HCT116 (cell line): Measurements from ENCODE around the gene BAX. TPM values are rescaled to one million over a fixed set of nuclear protein-coding genes. Genes with fewer than 3 reads are reported as not detected.

Source experiments
- ATAC-seq: fragments of 200-7000 bp; cut with Tn5 transposase; 2 replicates; pipeline ENCODE4 v1.9.1; 2020; ENCODE audit warnings: mild to moderate bottlenecking, moderate library complexity
- BruUV-seq: library from RNA; stranded (reverse); fragments of 400-500 nt; replicated peaks from 2 replicates; lab custom pipeline; 2021; lab: Mats Ljungman, UMichigan
- CTCF ChIA-PET: fragments of 300-600 bp; sonication (Branson Sonifier 250); formaldehyde crosslinking; loops from one replicate; lab custom pipeline; 2021; ENCODE audit warnings: antibody characterized with exemption; lab: Charles Lee
- POLR2A ChIA-PET: fragments of 300-600, 350-600 bp; sonication (Branson Sonifier 250); formaldehyde crosslinking; loops from one replicate; lab custom pipeline; 2021; ENCODE audit warnings: antibody characterized with exemption; lab: Charles Lee
- RAD21 ChIA-PET, 2 experiments: fragments of 300-600 bp; sonication (Branson Sonifier 250); formaldehyde crosslinking; loops; one replicate each; lab custom pipeline; 2023; ENCODE audit warnings: low total read pairs in 2 of 2; ENCODE audit not compliant: uncharacterized antibody in 2 of 2, unreplicated experiment in 2 of 2, low non-redundant PET in 1 of 2; lab: Charles Lee
- DNase-seq: peaks from one replicate; pipeline ENCODE4 v3.0.0-alpha.2; 2010; ENCODE audit warnings: low read depth, low spot score
- H2AFZ ChIP-seq: fragments of 200-600 bp; shearing (Covaris generic), sonication (generic); 2 replicates; pipeline ENCODE4 v1.6.1; 2017; ENCODE audit warnings: low read depth, mixed run types, mixed read lengths, antibody characterized with exemption, low read length; ENCODE audit not compliant: poor library complexity, severe bottlenecking
- H3K27ac ChIP-seq: 2 replicates; pipeline ENCODE4 v1.5.1; 2012; ENCODE audit warnings: low read depth, low read length
- H3K27me3 ChIP-seq: fragments of 200-600 bp; sonication (generic); 2 replicates; pipeline ENCODE4 v1.6.1; 2016; ENCODE audit warnings: mixed run types, low read length, mixed read lengths; ENCODE audit not compliant: insufficient read depth
- H3K36me3 ChIP-seq, 2 experiments: fragments of 200-500 bp in 1 of 2; fragments of 200-600 bp in 1 of 2; sonication (Bioruptor generic) in 1 of 2; sonication (generic) in 1 of 2; 2 replicates each; pipeline versions ENCODE4 v1.5.1 to v1.6.1; 2014 to 2016; ENCODE audit warnings: low read length in 2 of 2, inconsistent platforms in 1 of 2, mixed read lengths in 1 of 2, mixed run types in 1 of 2; ENCODE audit not compliant: insufficient read depth in 2 of 2, control insufficient read depth in 1 of 2
- H3K4me1 ChIP-seq, 2 experiments: fragments of 200-600 bp in 1 of 2; sonication (generic) in 1 of 2; 2 replicates each; pipeline versions ENCODE4 v1.5.1 to v1.6.1; 2012 to 2017; ENCODE audit warnings: low read length in 2 of 2, inconsistent platforms in 1 of 2, mild to moderate bottlenecking in 1 of 2, mixed read lengths in 1 of 2, mixed run types in 1 of 2, moderate library complexity in 1 of 2; ENCODE audit not compliant: insufficient read depth in 2 of 2, control insufficient read depth in 1 of 2
- H3K4me2 ChIP-seq: fragments of 200-600 bp; sonication (generic); 2 replicates; pipeline ENCODE4 v1.6.1; 2017; ENCODE audit warnings: mixed run types, low read length, mixed read lengths
- H3K4me3 ChIP-seq, 2 experiments: fragments of 200-600 bp in 1 of 2; sonication (generic) in 1 of 2; replicated peaks in 1 of 2; 2 replicates each; pipeline ENCODE4 v1.5.1; 2011 to 2016; ENCODE audit warnings: low read length in 2 of 2, control low read depth in 1 of 2, low read depth in 1 of 2, mild to moderate bottlenecking in 1 of 2, mixed read lengths in 1 of 2, mixed run types in 1 of 2
- H3K79me2 ChIP-seq: fragments of 200-600 bp; sonication (generic); 2 replicates; pipeline ENCODE4 v1.6.1; 2017; ENCODE audit warnings: mild to moderate bottlenecking, mixed run types, low read length, moderate library complexity, mixed read lengths; ENCODE audit not compliant: insufficient read depth
- H3K9ac ChIP-seq: fragments of 200-600 bp; sonication (generic); 2 replicates; pipeline ENCODE4 v1.6.1; 2016; ENCODE audit warnings: low read length, mixed read lengths
- H3K9me2 ChIP-seq: fragments of 200-600 bp; sonication (generic), shearing (Covaris generic); 2 replicates; pipeline ENCODE4 v1.6.1; 2017; ENCODE audit warnings: mixed run types, mild to moderate bottlenecking, moderate library complexity; ENCODE audit not compliant: insufficient read depth
- H3K9me3 ChIP-seq, 2 experiments: fragments of 200-500 bp in 1 of 2; fragments of 200-600 bp in 1 of 2; sonication (Bioruptor generic) in 1 of 2; sonication (generic) in 1 of 2; 2 replicates each; pipeline ENCODE4 v1.6.1; 2014 to 2017; ENCODE audit warnings: low read length in 2 of 2, mixed read lengths in 2 of 2, inconsistent platforms in 1 of 2, low read depth in 1 of 2, mild to moderate bottlenecking in 1 of 2, mixed run types in 1 of 2, moderate library complexity in 1 of 2; ENCODE audit not compliant: control insufficient read depth in 1 of 2, insufficient read depth in 1 of 2
- H4K20me1 ChIP-seq: fragments of 200-600 bp; sonication (generic), shearing (Covaris generic); 2 replicates; pipeline ENCODE4 v1.6.1; 2017; ENCODE audit warnings: mixed run types, mild to moderate bottlenecking, moderate library complexity; ENCODE audit not compliant: insufficient read depth
- REST ChIP-seq: IDR thresholded peaks from 2 replicates; pipeline ENCODE4 v1.6.1; 2012; ENCODE audit warnings: low read depth
- intact Hi-C: fragments of 100-400 bp; cut with micrococcal nuclease; formaldehyde crosslinking; loops from 2 replicates; pipeline ENCODE4 v1.10.0; 2022
- total RNA-seq: library from RNA; stranded (reverse); gene quantifications from one replicate; pipeline ENCODE4 v1.2.1, GENCODE V29; 2021; ENCODE audit not compliant: unreplicated experiment

Gene BAX
- total RNA-seq, 1 experiment from 2014 or later, result 96.4 TPM

GRCh38 chr19:48959341-48960239 lies 4.9 kb downstream of the BAX start:
- no peak overlapping the region for H3K4me2 ChIP-seq
- peaks cover 0 to 4% of the 10 kb centered on the region in 2 experiments; a peak in 1 of 4 replicates for H3K36me3 ChIP-seq
- no peak overlapping the region for H3K4me3 ChIP-seq
- H3K27me3 ChIP-seq, result no peaks in the 10 kb centered on the region
- RAD21 ChIA-PET, result interaction anchor here in 1 of 2 experiments (0.7 kb wide), 1 partner anchor 201 kb away, joined by 6 read pairs; no protein-coding TSS in a partner anchor
- intact Hi-C loops, result no loop called here
- CTCF ChIA-PET, result interaction anchor here (0.8 to 1.1 kb wide), 2 partner anchors 11 to 34 kb away, joined by 3 to 4 read pairs; partner anchors contain the start of genes GYS1 and RUVBL2
- DNase-seq, result no peak
- H3K9ac ChIP-seq, result no peak overlapping the region
- no peaks in the 10 kb centered on the region for H3K9me3 ChIP-seq
- H3K9me2 ChIP-seq, result no peaks in the 10 kb centered on the region
- BruUV-seq, result no TSS peak
- no peak for TF ChIP-seq REST
- peaks cover 38 to 54% of the 10 kb centered on the region in 2 experiments for H3K4me1 ChIP-seq
- H3K27ac ChIP-seq, result no peak overlapping the region
- peaks cover 16% of the 10 kb centered on the region for H3K79me2 ChIP-seq
- H2AFZ ChIP-seq, result no peak overlapping the region
- H4K20me1 ChIP-seq, result no peaks in the 10 kb centered on the region
- no peak for ATAC-seq
- POLR2A ChIA-PET, result interaction anchor here (0.6 kb wide), 1 partner anchor 971 kb away, joined by 4 read pairs; no protein-coding TSS in a partner anchor
